Measurements from ENCODE around the gene SOX13. TPM values are rescaled to one million over a fixed set of nuclear protein-coding genes. Genes with fewer than 3 reads are reported as not detected.

The SOX13 gene
- total and polyA plus RNA-seq, 12 donors = 7.3 to 18.6 (median 12.1) TPM

DNA sequence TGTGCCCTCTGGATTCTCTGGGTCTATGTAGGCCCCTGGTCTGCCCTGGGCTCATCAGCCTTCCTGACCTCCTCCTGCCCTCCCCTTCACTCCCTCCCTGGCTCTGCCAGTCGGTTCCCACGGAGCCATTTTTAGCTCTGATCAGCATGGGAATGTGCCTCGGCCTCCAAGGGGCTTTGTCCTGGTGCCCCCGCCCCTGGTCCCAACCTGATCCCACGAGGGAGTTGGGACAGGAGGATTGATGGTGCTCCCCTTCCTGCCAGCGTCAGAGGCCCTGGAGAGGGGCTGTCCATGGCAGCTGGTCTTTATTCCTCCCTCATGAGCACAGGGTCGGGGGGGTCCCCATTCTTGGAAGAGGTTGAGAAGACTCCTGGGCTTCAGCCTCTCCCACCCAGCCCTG is 54.0 kb downstream of the SOX13 start:
- Histone ChIP-seq H3K9me3 (no peaks in the 10 kb centered on the region), H3K27ac (peak overlapping the region in 9 of 10 donors; percentile 40 to 71 (median 56)), H3K36me3 (peaks cover 0 to 49% (median 22%) of the 10 kb centered on the region in 9 donors), H3K4me3 (no peak overlapping the region), H3K4me1 (peaks cover 8 to 53% (median 27%) of the 10 kb centered on the region in 9 donors), H3K27me3 (no peaks in the 10 kb centered on the region)
- ATAC-seq = peak in 3 of 8 donors; percentile 3 to 23 (median 20)
- no peak for DNase-seq
- intact Hi-C loops (cut with DNase I) = loop anchor here (1.0 to 10.0 kb wide), 9 partner anchors 45 to 266 kb away; partner anchors contain the start of genes SNRPE (in 1 of the 10) and SOX13 (in 1 of the 10)
- 24 to 35% methylated on average over 7 of the region's 7 CpGs for WGBS, 2 donors
- TF ChIP-seq CTCF (IDR thresholded peaks at IDR 0.05) = no peak

DNA sequence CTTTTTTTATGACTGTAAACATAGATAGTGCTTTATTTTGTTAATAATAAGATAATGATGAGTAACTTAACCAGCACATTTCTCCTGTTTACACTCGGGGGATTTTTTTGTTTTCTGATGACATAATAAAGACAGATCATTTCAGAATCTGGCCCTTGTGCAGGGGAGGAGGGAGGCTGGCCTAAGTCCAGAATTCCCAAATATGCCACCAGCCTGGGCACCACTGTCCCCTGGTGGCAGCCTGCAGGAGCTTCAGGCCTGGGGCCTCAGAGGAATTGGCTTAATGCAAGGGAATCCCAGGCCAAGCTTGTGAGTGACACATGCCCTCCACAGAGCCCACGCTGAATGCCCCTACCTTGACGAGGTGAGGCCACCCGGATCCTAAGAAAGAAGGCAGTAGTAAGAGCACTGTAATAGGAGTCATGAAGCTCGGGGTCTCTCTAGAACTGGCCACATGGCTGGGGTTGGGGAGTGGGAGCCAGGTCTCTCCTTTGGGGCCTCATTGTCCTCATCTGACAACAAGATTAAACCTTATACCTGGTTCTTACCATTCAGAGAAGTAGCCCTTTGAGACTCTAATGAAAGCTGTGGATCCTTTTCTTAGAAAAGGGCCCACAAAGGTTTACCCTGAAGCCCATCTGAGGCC is 54.8 kb downstream of the SOX13 start:
- intact Hi-C loops (cut with DNase I) = loop anchor here (1.0 to 10.0 kb wide), 11 partner anchors 45 to 267 kb away; partner anchors contain the start of genes SNRPE (in 2 of the 10) and SOX13 (in 1 of the 10)
- H3K27me3 ChIP-seq = no peaks in the 10 kb centered on the region
- ATAC-seq = peak; percentile 43 to 67 (median 60)
- TF ChIP-seq CTCF (IDR thresholded peaks at IDR 0.05) = peak; percentile 86 to 94 (median 92)
- H3K4me1 ChIP-seq = peaks cover 8 to 53% (median 27%) of the 10 kb centered on the region in 9 donors
- peaks cover 0 to 41% (median 22%) of the 10 kb centered on the region in 9 donors for H3K36me3 ChIP-seq
- DNase-seq = peak; percentile 58 to 60
- 38 to 40% methylated on average over 5 of the region's 5 CpGs for WGBS, 2 donors
- peak overlapping the region in 9 of 10 donors; percentile 17 to 71 (median 56) for H3K27ac ChIP-seq
- no peak overlapping the region for H3K4me3 ChIP-seq
- no peaks in the 10 kb centered on the region for H3K9me3 ChIP-seq

GRCh38 chr1:204128464-204128963 is 55.6 kb downstream of the SOX13 start:
- no peak for ATAC-seq
- 67 to 89% methylated on average over 4 of the region's 4 CpGs for WGBS, 2 donors
- intact Hi-C loops (cut with DNase I) = loop anchor here in 9 of 10 donors (1.0 to 10.0 kb wide), 8 partner anchors 46 to 268 kb away; partner anchors contain the start of genes SNRPE (in 1 of the 9) and SOX13 (in 1 of the 9)

More at GRCh38 chr1:204128464-204128963, 55.6 kb downstream of the SOX13 start:
- no peak overlapping the region for H3K4me3 ChIP-seq
- peaks cover 0 to 33% (median 16%) of the 10 kb centered on the region in 9 donors for H3K36me3 ChIP-seq
- TF ChIP-seq CTCF (IDR thresholded peaks at IDR 0.05) = no peak
- H3K9me3 ChIP-seq = no peaks in the 10 kb centered on the region
- H3K27me3 ChIP-seq = no peaks in the 10 kb centered on the region
- DNase-seq = no peak
- H3K27ac ChIP-seq = peak overlapping the region in 3 of 10 donors; percentile 17 to 71 (median 37)
- peaks cover 8 to 53% (median 27%) of the 10 kb centered on the region in 9 donors for H3K4me1 ChIP-seq
